Smooth muscle cell (in vitro differentiated cells): ENCODE data around the gene ADCYAP1R1. TPM values are rescaled to one million over a fixed set of nuclear protein-coding genes. Genes with fewer than 3 reads are reported as not detected.

Source experiments
- DNase-seq: peaks from one replicate; lab custom pipeline; 2025; ENCODE audit not compliant: unreplicated experiment; lab: John Stamatoyannopoulos, UW
- H2AFZ ChIP-seq: fragments of 200-600 bp; sonication (generic); 2 replicates; pipeline ENCODE4 v1.6.0; 2016; ENCODE audit warnings: antibody characterized with exemption, low read depth, mild to moderate bottlenecking
- H3F3A ChIP-seq: fragments of 200-600 bp; sonication (generic); 2 replicates; pipeline ENCODE4 v1.6.0; 2017; ENCODE audit warnings: antibody characterized with exemption, low read depth
- H3K27ac ChIP-seq: fragments of 200-600 bp; sonication (generic); 2 replicates; pipeline ENCODE4 v1.5.1; 2016; ENCODE audit warnings: low read depth, mild to moderate bottlenecking
- H3K27me3 ChIP-seq: fragments of 200-600 bp; sonication (generic); 2 replicates; pipeline ENCODE4 v1.6.1; 2016; ENCODE audit warnings: low read depth, mild to moderate bottlenecking
- H3K36me3 ChIP-seq: fragments of 200-600 bp; sonication (generic); 2 replicates; pipeline ENCODE4 v1.5.1; 2016; ENCODE audit warnings: low read depth
- H3K4me1 ChIP-seq: fragments of 200-600 bp; sonication (generic); 2 replicates; pipeline ENCODE4 v1.5.1; 2016; ENCODE audit warnings: low read depth
- H3K4me2 ChIP-seq: fragments of 200-600 bp; sonication (generic); 2 replicates; pipeline ENCODE4 v1.6.0; 2016; ENCODE audit warnings: mild to moderate bottlenecking
- H3K4me3 ChIP-seq: fragments of 200-600 bp; sonication (generic); 2 replicates; pipeline ENCODE4 v1.5.1; 2016; ENCODE audit warnings: mild to moderate bottlenecking
- H3K79me2 ChIP-seq: fragments of 200-600 bp; sonication (generic); 2 replicates; pipeline ENCODE4 v1.6.0; 2016; ENCODE audit warnings: low read depth, mild to moderate bottlenecking
- H3K9ac ChIP-seq: fragments of 200-600 bp; sonication (generic); 2 replicates; pipeline ENCODE4 v1.6.0; 2016; ENCODE audit warnings: low read depth
- H3K9me3 ChIP-seq: fragments of 200-600 bp; sonication (generic); replicated peaks from 2 replicates; pipeline ENCODE4 v1.5.1; 2016; ENCODE audit warnings: low read depth
- H4K20me1 ChIP-seq: fragments of 200-600 bp; sonication (generic); 2 replicates; pipeline ENCODE4 v1.6.0; 2016; ENCODE audit warnings: low read depth
- CTCF ChIP-seq: fragments of 200-600 bp; sonication (generic); IDR thresholded peaks from 2 replicates; pipeline ENCODE4 v1.5.1; 2017; ENCODE audit warnings: borderline replicate concordance, mild to moderate bottlenecking, antibody characterized with exemption; ENCODE audit not compliant: insufficient read depth, poor library complexity, severe bottlenecking
- WGBS: methylation state at CpG from one replicate; pipeline ENCODE4 v1.1.7; 2016; ENCODE audit warnings: low lambda C conversion rate; 5-methylcytosine and 5-hydroxymethylcytosine counted together
- polyA plus RNA-seq: library from polyadenylated mRNA; unstranded; fragments of >200 nt; fragmentation: Nextera tagmentation; extraction: Ambion mirVana; gene quantifications from 2 replicates; pipeline ENCODE4 v1.2.1, GENCODE V29; 2016
- total RNA-seq: library from RNA; depleted of rRNA; stranded (reverse); fragments of >200 nt; gene quantifications from 2 replicates; pipeline ENCODE4 v1.2.3, GENCODE V29; 2014

ADCYAP1R1 gene
- total and polyA plus RNA-seq, 2 experiments from 2014 or later: not detected

DNA sequence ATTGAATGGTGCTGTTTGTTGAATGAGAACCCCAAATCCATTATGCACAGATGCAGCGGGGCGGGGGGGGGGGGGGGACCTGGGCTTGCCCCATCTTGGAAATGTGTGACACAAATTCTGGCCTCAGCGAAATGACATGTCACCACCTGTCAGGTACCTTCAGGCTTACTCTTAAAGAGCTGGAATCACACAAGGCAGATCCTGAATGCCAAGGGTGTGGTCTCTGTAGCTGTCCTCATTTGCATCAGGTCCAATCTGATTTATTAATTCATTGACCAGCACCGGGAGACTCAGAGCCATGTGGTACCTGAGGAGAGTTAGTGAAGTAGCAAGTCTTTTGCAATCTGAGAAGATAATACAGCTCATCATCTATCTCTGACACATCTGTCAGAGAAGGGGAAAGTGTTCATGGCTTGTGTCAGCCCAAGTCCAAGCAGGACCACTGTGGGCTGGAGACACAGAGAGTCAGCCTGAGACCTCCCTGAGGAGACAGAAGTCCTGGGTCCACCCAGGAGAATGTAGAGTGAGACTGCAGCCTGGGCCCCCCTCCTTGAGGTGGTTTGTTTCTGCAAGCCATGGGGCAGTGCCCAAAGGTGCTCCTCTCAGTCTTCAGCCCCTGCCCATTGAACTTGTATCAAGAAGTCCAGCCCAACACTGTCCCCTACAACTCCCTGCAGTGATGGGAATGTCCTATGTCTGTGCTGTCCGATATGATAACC, 46.7 kb downstream of the ADCYAP1R1 start:
- Histone ChIP-seq H3K4me3 (no peak overlapping the region), H3K4me1 (no peaks in the 10 kb centered on the region), H3F3A (no peaks in the 10 kb centered on the region), H3K79me2 (no peaks in the 10 kb centered on the region), H3K27ac (no peak overlapping the region), H3K27me3 (peaks cover 22% of the 10 kb centered on the region), H3K4me2 (no peak overlapping the region), H3K9me3 (no peaks in the 10 kb centered on the region), H4K20me1 (no peaks in the 10 kb centered on the region), H2AFZ (no peak overlapping the region), H3K36me3 (no peaks in the 10 kb centered on the region), H3K9ac (no peak overlapping the region)
- no peak for TF ChIP-seq CTCF
- WGBS: 91% methylated on average over 4 of the region's 5 CpGs
- no peak for DNase-seq

DNA sequence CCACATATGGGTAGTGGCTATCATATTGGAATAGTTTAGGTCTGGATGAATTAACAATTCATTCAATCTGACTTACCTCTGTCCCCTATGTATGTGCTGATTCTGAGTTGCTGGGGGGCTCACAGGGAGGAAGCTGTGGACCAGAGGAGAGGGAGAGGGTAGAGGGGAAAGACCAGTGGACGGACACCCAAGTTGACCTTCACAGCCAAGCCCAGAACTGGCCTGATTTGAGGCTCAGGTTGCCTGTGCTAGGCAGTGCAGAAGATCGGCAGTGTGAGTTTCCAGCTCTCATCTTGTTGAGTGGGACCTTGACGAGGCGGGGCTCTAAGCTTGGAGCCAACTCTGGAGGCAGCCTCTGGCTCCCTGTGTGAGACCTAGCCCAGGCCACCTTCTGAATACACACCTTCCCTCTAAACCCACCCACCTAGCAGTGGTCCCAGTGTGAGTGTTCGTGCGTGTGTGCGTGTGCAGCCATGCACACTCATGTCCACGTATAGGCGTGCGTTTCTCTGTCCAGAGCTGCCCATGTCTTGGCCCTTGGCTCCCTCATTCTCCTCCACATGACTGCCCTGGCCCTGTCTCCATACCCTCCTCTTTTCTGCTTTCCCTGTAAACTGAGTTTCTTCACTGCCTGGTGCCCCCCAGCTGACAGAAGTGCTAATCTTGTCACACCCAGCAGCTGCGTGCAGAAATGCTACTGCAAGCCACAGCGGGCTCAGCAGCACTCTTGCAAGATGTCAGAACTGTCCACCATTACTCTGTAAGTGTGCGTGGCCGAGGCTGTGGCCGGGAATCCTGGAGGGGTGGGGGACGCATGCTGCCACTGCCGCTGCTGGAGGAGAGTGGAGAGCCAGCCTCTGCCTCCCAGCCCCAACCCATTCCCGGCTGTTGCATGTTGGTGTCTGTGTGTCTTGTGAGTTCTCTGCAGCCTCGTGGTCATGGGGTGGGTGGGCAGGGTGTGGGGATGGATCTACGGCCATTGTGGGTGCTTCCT, 47.6 kb downstream of the ADCYAP1R1 start:
- Histone ChIP-seq H3K36me3 (no peaks in the 10 kb centered on the region), H3K4me3 (no peak overlapping the region), H3F3A (no peaks in the 10 kb centered on the region), H3K9ac (no peak overlapping the region), H3K4me1 (no peaks in the 10 kb centered on the region), H3K79me2 (no peaks in the 10 kb centered on the region), H3K27ac (no peak overlapping the region), H4K20me1 (no peaks in the 10 kb centered on the region), H3K9me3 (no peaks in the 10 kb centered on the region), H3K4me2 (no peak overlapping the region), H2AFZ (no peak overlapping the region), H3K27me3 (peaks cover 20% of the 10 kb centered on the region)
- DNase-seq: no peak
- 85% methylated on average over 20 of the region's 20 CpGs for WGBS
- TF ChIP-seq CTCF: no peak

DNA sequence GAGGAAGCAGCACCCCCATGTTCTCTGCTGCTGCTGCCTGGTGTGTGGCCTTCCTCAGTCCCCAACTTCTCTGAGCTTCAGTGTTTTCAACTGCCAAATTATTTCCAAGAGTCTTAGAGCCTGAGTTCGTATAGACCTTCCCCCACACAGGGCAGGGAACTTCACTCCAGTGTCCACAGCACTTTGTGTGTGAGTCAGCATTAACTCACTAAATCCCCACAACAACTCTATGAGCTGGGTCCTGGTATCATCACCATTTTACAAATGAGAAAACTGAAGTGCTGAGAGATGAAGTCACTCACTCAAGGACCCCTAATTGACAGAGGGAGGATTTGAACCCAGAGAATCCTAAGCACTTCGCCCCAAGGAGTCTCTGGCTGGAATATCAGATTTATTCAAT, 48.3 kb downstream of the ADCYAP1R1 start:
- no peak for DNase-seq
- 45% methylated on average over 2 of the region's 2 CpGs for whole genome bisulfite sequencing

More for the DNA sequence above, 48.3 kb downstream of the ADCYAP1R1 start:
- Histone ChIP-seq H3K27me3 (peaks cover 20% of the 10 kb centered on the region), H3K4me1 (no peaks in the 10 kb centered on the region), H3K79me2 (no peaks in the 10 kb centered on the region), H3K9ac (no peak overlapping the region), H3K4me2 (no peak overlapping the region), H3F3A (no peaks in the 10 kb centered on the region), H3K4me3 (no peak overlapping the region), H2AFZ (no peak overlapping the region), H3K27ac (no peak overlapping the region), H3K9me3 (no peaks in the 10 kb centered on the region), H4K20me1 (no peaks in the 10 kb centered on the region), H3K36me3 (no peaks in the 10 kb centered on the region)
- TF ChIP-seq CTCF: no peak
